KOPT-K1 (cell line): ENCODE results near the gene TDP2.
"Not testable (repeated sequence)": the region's sequence is repeated elsewhere in the genome, so short reads cannot be mapped to it uniquely, and the experiment has no call there.

ENCODE experiments used
- H3K27ac ChIP-seq: fragments of 200-600 bp; sonication (generic); 2 replicates; pipeline ENCODE4 v1.5.1; 2016; ENCODE audit warnings: antibody characterized with exemption, mild to moderate bottlenecking, low read depth, low read length; ENCODE audit not compliant: poor library complexity, severe bottlenecking
- H3K36me3 ChIP-seq: fragments of 200-600 bp; sonication (generic); 2 replicates; pipeline ENCODE4 v1.5.1; 2017; ENCODE audit warnings: antibody characterized with exemption, mild to moderate bottlenecking, low read length, moderate library complexity; ENCODE audit not compliant: insufficient read depth
- H3K9me3 ChIP-seq: fragments of 200-600 bp; sonication (generic); 2 replicates; pipeline ENCODE4 v1.5.1; 2017; ENCODE audit warnings: antibody characterized with exemption, low read length, mild to moderate bottlenecking; ENCODE audit not compliant: insufficient read depth, poor library complexity, severe bottlenecking

Gene TDP2

GRCh38 chr6:24666097-24666640, 530 bp downstream of the TDP2 start:
- Histone ChIP-seq H3K36me3 (peaks cover 37% of the 10 kb centered on the region), H3K27ac (peak overlapping the region; percentile 89), H3K9me3 (peaks cover 17% of the 10 kb centered on the region)

- H3K9me3 ChIP-seq: peaks cover under 1% of the 10 kb centered on the region
- H3K36me3 ChIP-seq: peaks cover 50% of the 10 kb centered on the region
- no peak overlapping the region for H3K27ac ChIP-seq
Observed at GRCh38 chr6:24664046-24664987, 2.4 kb downstream of the TDP2 start.

- no peaks in the 10 kb centered on the region for H3K9me3 ChIP-seq
- no peak overlapping the region for H3K27ac ChIP-seq
- H3K36me3 ChIP-seq: peaks cover 61% of the 10 kb centered on the region
Observed at GRCh38 chr6:24663189-24663588, 3.5 kb downstream of the TDP2 start.

- H3K27ac ChIP-seq: no peak overlapping the region
- H3K36me3 ChIP-seq: peaks cover 68% of the 10 kb centered on the region
Observed at GRCh38 chr6:24662236-24662635, 4.5 kb downstream of the TDP2 start.

GRCh38 chr6:24661759-24662158, 4.9 kb downstream of the TDP2 start:
- not testable (repeated sequence) for H3K27ac ChIP-seq, H3K9me3 ChIP-seq
- H3K36me3 ChIP-seq: peaks cover 72% of the 10 kb centered on the region

More at GRCh38 chr6:24662236-24662635, 4.5 kb downstream of the TDP2 start:
- no peaks in the 10 kb centered on the region for H3K9me3 ChIP-seq

- no peaks in the 10 kb centered on the region for H3K9me3 ChIP-seq
- no peak overlapping the region for H3K27ac ChIP-seq
- peaks cover 87% of the 10 kb centered on the region for H3K36me3 ChIP-seq
Observed at GRCh38 chr6:24660105-24660504, 6.6 kb downstream of the TDP2 start.

- Histone ChIP-seq H3K9me3 (no peaks in the 10 kb centered on the region), H3K36me3 (peaks cover 87% of the 10 kb centered on the region), H3K27ac (no peak overlapping the region)
Observed at GRCh38 chr6:24659561-24659960, 7.1 kb downstream of the TDP2 start.

GRCh38 chr6:24658573-24659560, 7.8 kb downstream of the TDP2 start:
- Histone ChIP-seq H3K27ac (no peak overlapping the region), H3K36me3 (peaks cover 87% of the 10 kb centered on the region), H3K9me3 (no peaks in the 10 kb centered on the region)

GRCh38 chr6:24655215-24655614, 11.5 kb downstream of the TDP2 start:
- Histone ChIP-seq H3K27ac (no peak overlapping the region), H3K9me3 (no peaks in the 10 kb centered on the region), H3K36me3 (peaks cover 92% of the 10 kb centered on the region)

- no peaks in the 10 kb centered on the region for H3K9me3 ChIP-seq
- peaks cover 58% of the 10 kb centered on the region for H3K36me3 ChIP-seq
- H3K27ac ChIP-seq: no peak overlapping the region
Observed at GRCh38 chr6:24650365-24650764, 16.3 kb downstream of the TDP2 start.

- H3K9me3 ChIP-seq: no peaks in the 10 kb centered on the region
- peaks cover 52% of the 10 kb centered on the region for H3K36me3 ChIP-seq
- H3K27ac ChIP-seq: no peak overlapping the region
Observed at GRCh38 chr6:24649691-24650090, 17.0 kb downstream of the TDP2 start.

- H3K27ac ChIP-seq: no peak overlapping the region
- no peaks in the 10 kb centered on the region for H3K9me3 ChIP-seq
- peaks cover 38% of the 10 kb centered on the region for H3K36me3 ChIP-seq
Observed at GRCh38 chr6:24648276-24648675, 18.4 kb downstream of the TDP2 start.

GRCh38 chr6:24646771-24647170, 19.9 kb downstream of the TDP2 start:
- H3K9me3 ChIP-seq: no peaks in the 10 kb centered on the region
- H3K36me3 ChIP-seq: peaks cover 23% of the 10 kb centered on the region
- no peak overlapping the region for H3K27ac ChIP-seq

GRCh38 chr6:24644377-24644776, 22.3 kb downstream of the TDP2 start:
- H3K9me3 ChIP-seq: no peaks in the 10 kb centered on the region
- no peaks in the 10 kb centered on the region; the same call in 1 of the 2 replicates for H3K36me3 ChIP-seq
- H3K27ac ChIP-seq: no peak overlapping the region

GRCh38 chr6:24643920-24644319, 22.8 kb downstream of the TDP2 start:
- peaks cover 4% of the 10 kb centered on the region for H3K9me3 ChIP-seq
- H3K36me3 ChIP-seq: no peaks in the 10 kb centered on the region
- H3K27ac ChIP-seq: no peak overlapping the region
